Natural killer cell (primary cell): ENCODE measurements around the gene FBH1. TPM values are rescaled to one million over a fixed set of nuclear protein-coding genes. Genes with fewer than 3 reads are reported as not detected.
A peak's percentile ranks its signal among the peaks of the same experiment; 100 is the strongest.

ENCODE experiments used
- ATAC-seq, 3 donors: fragments of 150-1000 bp in 2 of 3; fragments of 200-7000 bp in 1 of 3; cut with Tn5 transposase; 1 replicate in 1 of 3; 2 replicates in 2 of 3; pipeline ENCODE4 v1.10.0; 2021; ENCODE audit warnings: mild to moderate bottlenecking in 2 of 3, moderate library complexity in 2 of 3
- DNase-seq, 2 donors: peaks; one replicate each; pipeline versions ENCODE4 v3.0.0 to v3.0.0-alpha.2; 2013 to 2021; ENCODE audit warnings: mixed read lengths in 1 of 2
- H3K27ac ChIP-seq: one replicate; pipeline ENCODE4 v1.5.1; 2013; ENCODE audit warnings: mild to moderate bottlenecking, low read length
- H3K27me3 ChIP-seq: one replicate; pipeline ENCODE4 v1.6.1; 2013; ENCODE audit warnings: low read length; ENCODE audit not compliant: control insufficient read depth, insufficient read depth
- H3K36me3 ChIP-seq: one replicate; pipeline ENCODE4 v1.6.1; 2013; ENCODE audit warnings: low read length; ENCODE audit not compliant: control insufficient read depth, insufficient read depth
- H3K4me1 ChIP-seq: one replicate; pipeline ENCODE4 v1.6.1; 2013; ENCODE audit warnings: low read length; ENCODE audit not compliant: control insufficient read depth, insufficient read depth
- H3K4me3 ChIP-seq: one replicate; pipeline ENCODE4 v1.5.1; 2013; ENCODE audit warnings: low read length
- H3K9me3 ChIP-seq: one replicate; pipeline ENCODE4 v1.6.1; 2013; ENCODE audit warnings: low read length; ENCODE audit not compliant: control insufficient read depth, insufficient read depth
- H3K27ac Mint-ChIP-seq, 2 donors: one replicate each; pipeline ENCODE4 v1.8.0; 2022; ENCODE audit warnings: mild to moderate bottlenecking in 2 of 2, mixed read lengths in 2 of 2, moderate library complexity in 1 of 2
- H3K27me3 Mint-ChIP-seq, 2 donors: one replicate each; pipeline ENCODE4 v1.8.0; 2022; ENCODE audit warnings: low read depth in 2 of 2, mixed read lengths in 2 of 2
- H3K36me3 Mint-ChIP-seq: one replicate; pipeline ENCODE4 v1.8.0; 2022; ENCODE audit warnings: mixed read lengths
- H3K4me1 Mint-ChIP-seq, 2 donors: one replicate each; pipeline ENCODE4 v1.8.0; 2022; ENCODE audit warnings: mixed read lengths in 2 of 2
- H3K4me3 Mint-ChIP-seq: one replicate; pipeline ENCODE4 v1.8.0; 2022; ENCODE audit warnings: mild to moderate bottlenecking, moderate library complexity, mixed read lengths
- H3K9me3 Mint-ChIP-seq, 2 donors: one replicate each; pipeline ENCODE4 v1.8.0; 2022; ENCODE audit warnings: mixed read lengths in 2 of 2
- WGBS: methylation state at CpG from one replicate; pipeline ENCODE4 v1.1.7; 2013; ENCODE audit warnings: missing lambda C conversion rate; ENCODE audit not compliant: insufficient coverage; 5-methylcytosine and 5-hydroxymethylcytosine counted together
- intact Hi-C: fragments of 100-400 bp; cut with micrococcal nuclease; formaldehyde crosslinking; loops from one replicate; pipeline ENCODE4 v1.14.2; 2022
- total RNA-seq, 4 donors: library from RNA; stranded (reverse); fragments of 120-200 nt in 1 of 4; gene quantifications; one replicate each; pipeline versions ENCODE4 v1.2.3 to v1.2.4, GENCODE V29; 2013 to 2022
- TF ChIP-seq, protein P1 (sequence below): fragments of 200-600 bp; IDR thresholded peaks from one replicate; pipeline ENCODE4 v1.8.0; 2022; ENCODE audit warnings: antibody characterized with exemption

The FBH1 gene
- total RNA-seq, 3 donors from 2014 or later (not counting 1 experiment from before 2014, with no cell fraction given): 49.3 to 64.9 (median 62.7) TPM

DNA sequence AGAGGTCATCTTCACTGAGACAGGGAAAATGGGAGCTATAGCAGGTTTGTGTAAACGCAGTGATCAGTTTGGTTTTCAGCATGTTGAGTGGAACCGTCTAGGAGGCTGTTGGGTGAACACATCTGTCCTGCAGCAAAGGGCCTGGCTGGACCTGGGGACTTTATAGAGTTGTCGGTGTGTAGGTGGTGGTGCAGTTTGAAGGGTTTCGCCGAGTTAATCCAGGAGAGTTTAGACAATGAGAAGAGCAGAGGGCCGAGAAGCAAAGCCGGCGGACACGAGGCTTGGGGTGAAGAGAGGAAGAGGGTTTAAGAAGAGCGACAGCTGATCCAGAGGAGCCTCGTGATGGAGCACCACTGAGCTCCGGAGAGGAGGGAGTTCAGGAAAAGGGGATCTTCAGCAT lies 48.2 kb downstream of the FBH1 start:
- intact Hi-C loops: no loop called here
- Mint-ChIP-seq H3K4me1 (no peaks in the 10 kb centered on the region), H3K27ac (peak overlapping the region in 1 of 2 donors; percentile 3), H3K9me3 (no peaks in the 10 kb centered on the region), H3K4me3 (no peak overlapping the region), H3K36me3 (no peaks in the 10 kb centered on the region), H3K27me3 (no peaks in the 10 kb centered on the region)
- Histone ChIP-seq H3K9me3 (no peaks in the 10 kb centered on the region), H3K4me1 (peaks cover 4% of the 10 kb centered on the region), H3K36me3 (peaks cover 33% of the 10 kb centered on the region), H3K27me3 (no peaks in the 10 kb centered on the region), H3K4me3 (no peak overlapping the region), H3K27ac (no peak overlapping the region)
- DNase-seq: no peak
- no peak for ATAC-seq
- TF ChIP-seq, protein P1, sequence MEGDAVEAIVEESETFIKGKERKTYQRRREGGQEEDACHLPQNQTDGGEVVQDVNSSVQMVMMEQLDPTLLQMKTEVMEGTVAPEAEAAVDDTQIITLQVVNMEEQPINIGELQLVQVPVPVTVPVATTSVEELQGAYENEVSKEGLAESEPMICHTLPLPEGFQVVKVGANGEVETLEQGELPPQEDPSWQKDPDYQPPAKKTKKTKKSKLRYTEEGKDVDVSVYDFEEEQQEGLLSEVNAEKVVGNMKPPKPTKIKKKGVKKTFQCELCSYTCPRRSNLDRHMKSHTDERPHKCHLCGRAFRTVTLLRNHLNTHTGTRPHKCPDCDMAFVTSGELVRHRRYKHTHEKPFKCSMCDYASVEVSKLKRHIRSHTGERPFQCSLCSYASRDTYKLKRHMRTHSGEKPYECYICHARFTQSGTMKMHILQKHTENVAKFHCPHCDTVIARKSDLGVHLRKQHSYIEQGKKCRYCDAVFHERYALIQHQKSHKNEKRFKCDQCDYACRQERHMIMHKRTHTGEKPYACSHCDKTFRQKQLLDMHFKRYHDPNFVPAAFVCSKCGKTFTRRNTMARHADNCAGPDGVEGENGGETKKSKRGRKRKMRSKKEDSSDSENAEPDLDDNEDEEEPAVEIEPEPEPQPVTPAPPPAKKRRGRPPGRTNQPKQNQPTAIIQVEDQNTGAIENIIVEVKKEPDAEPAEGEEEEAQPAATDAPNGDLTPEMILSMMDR: no peak
- WGBS: 95% methylated on average over 12 of the region's 12 CpGs

DNA sequence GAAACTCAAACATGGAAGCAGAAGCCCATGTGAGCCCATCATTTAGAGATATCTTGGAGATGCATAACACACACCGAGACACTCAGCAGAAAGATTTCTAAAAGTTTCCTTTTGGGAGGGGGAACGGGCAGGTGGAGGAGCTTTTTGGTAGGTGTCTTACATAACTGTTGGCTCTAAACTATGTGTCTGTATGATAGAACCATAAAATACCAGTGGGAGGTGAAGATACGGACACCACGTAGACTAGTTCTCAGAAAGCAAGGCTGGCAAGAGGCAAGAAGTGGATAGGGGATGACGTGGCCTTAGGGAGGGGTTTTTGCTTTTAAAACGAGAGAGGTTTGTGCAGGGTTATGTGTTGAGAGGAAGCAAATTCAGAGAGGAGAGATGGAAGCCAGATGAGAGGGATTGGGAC lies 50.8 kb downstream of the FBH1 start:
- no peak overlapping the region for H3K4me3 ChIP-seq
- Mint-ChIP-seq H3K9me3 (no peaks in the 10 kb centered on the region), H3K27ac (no peak overlapping the region), H3K27me3 (no peaks in the 10 kb centered on the region), H3K4me3 (no peak overlapping the region), H3K36me3 (no peaks in the 10 kb centered on the region), H3K4me1 (peaks cover 4 to 7% of the 10 kb centered on the region in 2 donors)
- DNase-seq (no peak), ATAC-seq (no peak)
- TF ChIP-seq, protein P1: no peak
- no peak overlapping the region for H3K27ac ChIP-seq
- intact Hi-C loops: no loop called here
- H3K36me3 ChIP-seq: peaks cover 24% of the 10 kb centered on the region
- WGBS: 85% methylated on average over 6 of the region's 6 CpGs
- H3K9me3 ChIP-seq: no peaks in the 10 kb centered on the region
- H3K4me1 ChIP-seq: peaks cover 13% of the 10 kb centered on the region
- H3K27me3 ChIP-seq: no peaks in the 10 kb centered on the region

DNA sequence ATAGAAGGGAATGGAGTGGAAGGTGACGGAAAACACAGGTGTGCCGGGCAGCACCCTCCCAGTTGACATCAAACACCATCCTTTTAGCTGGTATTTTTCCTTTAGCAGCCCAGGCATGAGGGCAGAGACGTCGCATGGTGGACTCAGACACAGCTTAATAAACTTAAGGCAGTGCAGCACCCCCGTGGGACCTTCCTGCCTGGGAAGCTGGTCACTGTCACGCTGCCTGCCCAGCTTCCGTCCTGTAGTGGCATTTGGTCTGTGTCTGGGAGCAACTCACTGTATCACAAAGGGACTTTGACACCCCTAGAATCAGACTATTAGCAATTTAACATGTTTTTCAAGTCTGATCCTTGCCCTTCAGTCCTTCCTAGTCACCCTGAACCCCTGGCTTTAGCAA lies 51.5 kb downstream of the FBH1 start:
- no peak for ATAC-seq
- H3K4me3 ChIP-seq: no peak overlapping the region
- DNase-seq: no peak
- Mint-ChIP-seq H3K36me3 (no peaks in the 10 kb centered on the region), H3K4me1 (peaks cover 8 to 11% of the 10 kb centered on the region in 2 donors), H3K27me3 (no peaks in the 10 kb centered on the region), H3K4me3 (no peak overlapping the region), H3K9me3 (no peaks in the 10 kb centered on the region), H3K27ac (no peak overlapping the region)
- TF ChIP-seq, protein P1: no peak
- peaks cover 19% of the 10 kb centered on the region for H3K4me1 ChIP-seq
- H3K36me3 ChIP-seq: peaks cover 21% of the 10 kb centered on the region
- no peaks in the 10 kb centered on the region for H3K9me3 ChIP-seq
- no peak overlapping the region for H3K27ac ChIP-seq
- 82% methylated on average over 7 of the region's 7 CpGs for WGBS
- no peaks in the 10 kb centered on the region for H3K27me3 ChIP-seq
- intact Hi-C loops: no loop called here

DNA sequence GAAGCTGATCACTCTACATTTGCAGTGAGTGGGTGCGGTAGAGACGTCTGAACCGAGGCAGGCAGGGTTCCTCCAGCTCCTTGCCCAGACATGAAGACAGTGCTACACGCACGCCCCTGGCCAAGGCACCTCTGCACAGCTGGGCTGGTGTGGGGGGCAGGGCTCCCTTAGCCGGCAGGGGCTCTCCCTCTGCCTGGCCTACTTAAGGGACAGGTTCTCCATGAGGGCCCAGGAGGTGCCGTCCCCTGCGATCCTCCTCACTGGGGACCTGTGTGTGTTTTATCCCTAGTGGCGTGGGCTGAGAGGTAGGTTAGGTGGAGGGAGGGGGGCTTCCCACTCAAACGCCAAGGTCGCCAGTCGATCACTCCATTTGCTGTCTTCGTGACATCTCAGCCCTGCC lies 52.0 kb downstream of the FBH1 start:
- H3K27me3 ChIP-seq: no peaks in the 10 kb centered on the region
- H3K27ac Mint-ChIP-seq: no peak overlapping the region
- TF ChIP-seq, protein P1: no peak
- DNase-seq (no peak), ATAC-seq (no peak)
- 92% methylated on average over 13 of the region's 13 CpGs for WGBS
- H3K36me3 ChIP-seq: peaks cover 17% of the 10 kb centered on the region
- H3K4me1 ChIP-seq: peaks cover 19% of the 10 kb centered on the region
- H3K27me3 Mint-ChIP-seq: no peaks in the 10 kb centered on the region
- H3K4me3 ChIP-seq: no peak overlapping the region
- intact Hi-C loops: no loop called here
- H3K4me1 Mint-ChIP-seq: peaks cover 8 to 11% of the 10 kb centered on the region in 2 donors
- H3K27ac ChIP-seq: no peak overlapping the region
- no peak overlapping the region for H3K4me3 Mint-ChIP-seq
- H3K36me3 Mint-ChIP-seq: no peaks in the 10 kb centered on the region
- no peaks in the 10 kb centered on the region for H3K9me3 ChIP-seq
- no peaks in the 10 kb centered on the region for H3K9me3 Mint-ChIP-seq
